Measurements from ENCODE around the gene RIF1. TPM values are rescaled to one million over a fixed set of nuclear protein-coding genes. Genes with fewer than 3 reads are reported as not detected.

RIF1 gene
- total RNA-seq, 1 experiment from 2014 or later: 123 TPM

- no peaks in the 10 kb centered on the region for H3K23me2 ChIP-seq (ENCODE audit: insufficient read length, low read depth, low read length, poor library complexity, severe bottlenecking)
- Mint-ChIP-seq H3K4me1 (0 out of 4 replicates have a peak, but pooled peaks cover 0 to 4% of the 10 kb centered on the region in 2 experiments), H3K36me3 (ENCODE audit: insufficient read depth in 1 of 3, low read depth in 3 of 3) (peaks cover 10 to 31% (median 27%) of the 10 kb centered on the region in 3 experiments; a peak in 6 of 7 replicates), H3K27ac (no peak overlapping the region), H3K9me3 (no peaks in the 10 kb centered on the region), H3K27me3 (ENCODE audit: low read depth) (no peaks in the 10 kb centered on the region), H3K4me3 (no peak overlapping the region)
- no peak overlapping the region for H4K91ac ChIP-seq (ENCODE audit: insufficient read length, low read depth, low read length)
- no peaks in the 10 kb centered on the region for H3K79me2 ChIP-seq (ENCODE audit: insufficient read depth, low read length)
- H3K56ac ChIP-seq (ENCODE audit: insufficient read length, low read depth, low read length): no peak overlapping the region
- H2BK120ac ChIP-seq (ENCODE audit: low read depth, low read length, poor library complexity, severe bottlenecking): no peak overlapping the region
- no peaks in the 10 kb centered on the region for H4K20me1 ChIP-seq (ENCODE audit: control insufficient read depth, insufficient read depth, insufficient read length)
- no peaks in the 10 kb centered on the region for H3K27me3 ChIP-seq (ENCODE audit: insufficient read depth, low read length)
- no peak overlapping the region for H3T11ph ChIP-seq (ENCODE audit: low read length)
- H4K8ac ChIP-seq (replicated peaks; ENCODE audit: insufficient read length, low read depth, low read length): no peak overlapping the region
- no peak overlapping the region for H2BK20ac ChIP-seq (ENCODE audit: low read depth, low read length, poor library complexity, severe bottlenecking)
- DNase-seq: no peak
- H2BK5ac ChIP-seq (ENCODE audit: insufficient read length, low read length): no peak overlapping the region
- TF ChIP-seq CTCF (conservative IDR thresholded peaks at IDR 0.05): no peak
- H2AK5ac ChIP-seq (ENCODE audit: insufficient read length, low read length): no peak overlapping the region
- no peak overlapping the region for H3K27ac ChIP-seq (ENCODE audit: insufficient read length, low read depth, low read length)
- no peak overlapping the region for H3K9ac ChIP-seq (ENCODE audit: extremely low read depth, insufficient read length, low read length)
- H3K4me2 ChIP-seq (ENCODE audit: insufficient read depth, insufficient read length, low read length): no peak overlapping the region
- no peak overlapping the region for H4K5ac ChIP-seq (ENCODE audit: insufficient read length, low read depth, low read length)
- H2BK12ac ChIP-seq (ENCODE audit: insufficient read length, low read depth, low read length): no peak overlapping the region
- no peaks in the 10 kb centered on the region for H3K79me1 ChIP-seq (ENCODE audit: insufficient read depth, low read depth, low read length, poor library complexity, severe bottlenecking)
- no peak overlapping the region for H3K18ac ChIP-seq (ENCODE audit: insufficient read length, low read depth, low read length)
- H3K9me3 ChIP-seq (ENCODE audit: control insufficient read depth, low read depth, low read length): no peaks in the 10 kb centered on the region
- H3K23ac ChIP-seq (ENCODE audit: insufficient read length, low read depth, low read length): no peak overlapping the region
- H2BK15ac ChIP-seq (ENCODE audit: low read depth, low read length): no peak overlapping the region
- H3K4ac ChIP-seq (ENCODE audit: low read depth, low read length): no peak overlapping the region
- no peak overlapping the region for H3K14ac ChIP-seq (ENCODE audit: insufficient read depth, low read length)
- no peak overlapping the region for H2AFZ ChIP-seq (ENCODE audit: low read length)
- no peaks in the 10 kb centered on the region for H3K4me1 ChIP-seq (ENCODE audit: insufficient read depth, low read length)
- no CpG with 5 or more reads among the region's 1 CpG for WGBS (ENCODE audit: extremely low coverage, insufficient read length, low lambda C conversion rate)
These were observed 76.4 kb downstream of the RIF1 start for GRCh38 chr2:151486053-151486452.
